DMS 273 (cell line): ENCODE results near the gene NPEPL1.

ENCODE experiments used
- DNase-seq: peaks from one replicate; lab custom pipeline; 2025; ENCODE audit not compliant: unreplicated experiment; lab: John Stamatoyannopoulos, UW

NPEPL1 gene

DNA sequence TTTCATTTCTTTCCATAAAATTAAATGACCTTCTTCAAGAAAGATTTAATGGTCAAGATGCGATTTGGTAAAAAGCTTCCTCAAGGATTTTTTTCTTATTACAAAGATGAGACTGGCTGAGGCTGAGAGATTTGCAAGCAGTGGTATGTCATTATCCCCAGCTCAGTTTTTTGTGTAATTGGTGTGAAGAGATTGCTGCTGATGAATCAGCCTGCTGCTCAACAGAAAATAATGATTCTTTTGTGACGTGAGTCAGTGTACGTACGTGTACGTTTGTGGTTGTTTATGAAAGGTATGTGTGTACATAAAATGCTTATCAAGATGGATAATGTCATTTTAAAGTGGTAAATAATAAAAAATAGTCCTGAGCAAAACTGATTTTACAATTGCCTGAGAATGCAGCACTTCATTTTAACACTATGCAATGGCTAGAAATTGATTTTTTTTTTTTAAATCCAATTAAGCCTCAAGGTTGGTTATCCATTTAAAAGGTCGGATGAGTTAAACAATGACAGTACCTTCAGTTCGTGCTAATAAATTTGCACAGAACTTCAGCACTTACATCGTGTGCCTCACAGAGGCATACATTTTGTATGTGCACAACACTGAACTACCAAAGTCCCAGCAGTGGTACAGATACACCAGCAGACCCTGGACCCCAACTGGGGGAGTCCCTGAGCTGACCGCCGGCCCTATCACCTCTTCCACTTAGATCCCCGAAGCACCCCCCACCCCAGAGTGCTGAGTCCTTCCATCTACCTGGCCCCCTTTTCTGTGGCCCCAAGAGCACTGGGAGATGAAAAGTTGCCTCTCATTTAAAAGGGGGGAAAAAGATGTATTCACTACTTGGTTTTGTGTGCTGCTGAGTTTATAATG lies 9.7 kb upstream of the NPEPL1 start:
- no peak for DNase-seq

DNA sequence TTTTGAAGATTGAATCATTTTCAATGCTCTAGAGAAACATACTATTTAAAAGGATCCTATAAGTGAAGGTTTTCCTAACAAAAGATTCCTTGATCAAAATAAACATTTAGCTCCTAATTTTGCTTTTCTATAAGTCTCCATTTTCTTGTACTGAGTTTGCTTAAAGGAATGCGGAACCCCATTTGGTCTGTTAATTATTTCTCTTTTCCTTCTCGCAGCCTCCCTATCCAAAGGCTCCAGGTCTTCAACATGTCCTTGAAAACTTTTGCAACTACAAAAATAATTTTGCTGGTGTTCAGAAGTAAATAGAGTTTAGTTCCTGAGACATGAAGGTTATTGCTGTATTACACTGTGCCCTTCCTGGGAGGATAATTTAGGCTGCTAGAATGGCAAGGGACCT lies 8.3 kb upstream of the NPEPL1 start:
- no peak for DNase-seq

DNA sequence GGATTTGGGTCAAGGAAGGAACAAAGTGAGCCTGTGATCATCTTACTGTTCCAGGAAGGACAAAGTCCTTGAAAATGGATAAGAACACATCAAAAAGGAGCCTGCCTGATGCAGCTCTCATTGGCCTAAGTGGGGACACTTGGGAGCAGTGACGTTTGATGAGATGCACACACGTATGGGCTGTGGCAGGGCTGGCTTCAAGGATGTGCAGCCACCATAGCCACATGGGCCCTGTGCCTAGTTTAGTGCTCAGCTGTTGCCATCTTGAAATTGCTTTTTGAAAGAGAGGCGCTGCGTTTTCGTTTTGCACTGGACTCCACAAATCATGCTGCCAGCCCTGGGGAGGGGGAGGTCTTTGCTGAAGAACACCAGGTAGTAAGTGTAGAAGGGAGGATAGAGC lies 6.6 kb upstream of the NPEPL1 start:
- DNase-seq = no peak

DNA sequence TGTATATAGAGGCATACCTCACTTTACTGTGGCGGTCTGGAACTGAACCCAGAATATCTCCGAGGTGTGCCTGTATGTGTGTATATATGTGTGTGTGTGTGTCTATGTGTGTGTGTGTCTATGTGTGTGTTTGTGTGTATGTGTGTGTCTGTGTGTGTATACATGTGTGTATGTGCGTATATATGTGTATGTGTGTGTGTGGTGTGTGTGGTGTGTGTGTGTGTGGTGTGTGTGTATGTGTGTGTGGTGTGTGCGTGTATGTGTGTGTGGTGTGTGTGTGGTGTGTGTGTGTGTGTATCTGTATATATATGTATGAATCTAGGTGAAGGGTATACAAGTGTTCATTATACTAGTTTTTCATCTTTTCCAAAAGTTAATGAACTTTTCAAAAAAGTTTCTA lies 4.2 kb upstream of the NPEPL1 start:
- DNase-seq = no peak

DNA sequence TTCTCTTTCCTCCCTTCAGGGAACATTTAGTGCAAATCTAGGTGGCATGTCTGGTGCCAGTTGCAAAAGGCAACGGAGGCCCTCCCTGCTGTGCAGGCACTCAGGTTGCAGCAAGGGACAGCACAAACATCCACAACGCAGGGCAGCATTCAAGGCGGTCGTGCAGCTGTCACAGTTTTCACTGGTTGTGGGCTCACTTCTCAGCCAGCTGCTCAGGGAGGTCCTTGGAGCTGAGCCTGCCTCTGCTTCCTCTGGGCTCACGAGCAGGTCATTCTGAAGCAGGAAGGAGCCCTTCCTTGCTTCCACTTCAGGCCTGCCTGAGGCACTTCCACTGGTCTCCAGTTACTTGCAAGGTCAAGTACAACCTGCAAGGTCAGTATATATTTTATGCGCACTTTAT lies 3.8 kb upstream of the NPEPL1 start:
- DNase-seq = peak; percentile 93

DNA sequence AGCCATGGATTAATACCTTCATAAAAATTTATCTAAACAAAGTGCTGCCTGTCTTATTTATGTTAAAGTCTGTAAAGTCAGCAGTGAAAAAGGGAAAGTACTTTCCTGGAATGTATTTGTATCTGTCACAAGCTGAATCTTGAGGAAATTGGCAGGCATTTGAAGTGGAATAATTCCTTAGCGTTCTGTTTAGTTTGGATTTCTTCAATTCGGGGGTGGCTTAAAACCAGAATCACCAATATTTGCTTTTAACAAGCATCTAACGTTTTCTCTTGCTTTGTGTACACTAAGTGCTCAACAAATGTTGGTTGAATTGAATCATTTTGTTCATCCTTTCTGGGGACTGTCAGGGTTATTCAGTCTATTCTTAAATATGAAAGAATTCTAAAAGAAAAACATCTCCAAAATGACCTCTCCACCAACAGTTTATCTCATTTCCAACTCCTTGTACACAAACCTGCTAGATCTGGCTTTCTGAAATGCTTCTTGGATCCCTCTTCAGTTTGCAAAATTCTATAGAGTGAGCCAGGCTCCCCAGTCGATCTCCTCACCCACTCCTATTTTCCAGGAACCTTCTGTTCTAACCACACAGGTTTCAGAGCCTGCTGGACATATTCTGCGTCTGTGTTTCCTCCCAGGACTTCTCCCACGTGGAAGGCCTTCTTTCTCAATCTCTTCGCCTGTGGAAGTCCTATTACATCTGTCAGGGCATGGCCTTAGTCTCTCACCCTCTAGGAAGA lies 2.0 kb upstream of the NPEPL1 start:
- peak; percentile 54 for DNase-seq

DNA sequence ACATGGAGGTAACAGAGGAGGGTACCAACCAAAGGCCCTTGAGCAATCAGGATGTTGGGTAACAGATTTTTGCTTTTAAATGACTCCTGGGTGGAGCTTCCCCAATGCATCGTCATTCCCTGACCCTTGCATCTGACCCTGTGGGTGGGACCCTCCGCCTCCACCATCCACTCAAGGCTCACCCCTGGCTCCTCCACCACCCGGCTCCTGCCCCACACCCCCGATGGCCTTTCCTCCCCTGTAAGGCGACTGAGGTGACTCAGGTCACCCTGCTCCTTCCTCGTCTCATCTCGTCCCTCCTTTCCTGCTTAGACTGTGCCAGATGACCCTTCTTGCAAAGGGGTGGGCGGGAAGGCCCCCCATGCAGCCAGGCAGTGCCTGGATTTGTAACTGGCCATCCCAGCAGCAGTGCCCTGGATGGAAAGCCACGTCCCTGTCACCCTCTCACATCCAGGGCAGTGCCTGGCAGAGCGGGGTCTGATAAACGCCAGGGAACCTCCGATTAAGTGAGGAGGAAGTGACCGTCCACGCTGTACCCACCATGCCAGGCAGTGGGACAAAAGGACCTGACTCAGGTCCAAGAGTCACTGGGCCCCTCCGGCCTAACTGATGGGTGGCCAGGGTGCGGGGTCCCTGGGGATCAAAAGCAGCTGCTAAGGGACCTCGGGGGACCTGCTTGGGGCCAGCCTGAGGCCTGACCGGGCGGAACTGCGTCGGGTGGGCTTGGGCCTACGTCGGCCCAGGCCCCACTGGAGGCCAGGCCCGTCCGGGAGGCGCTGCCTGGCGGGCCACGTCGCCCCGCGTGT lies 624 bp upstream of the NPEPL1 start:
- DNase-seq = no peak

DNA sequence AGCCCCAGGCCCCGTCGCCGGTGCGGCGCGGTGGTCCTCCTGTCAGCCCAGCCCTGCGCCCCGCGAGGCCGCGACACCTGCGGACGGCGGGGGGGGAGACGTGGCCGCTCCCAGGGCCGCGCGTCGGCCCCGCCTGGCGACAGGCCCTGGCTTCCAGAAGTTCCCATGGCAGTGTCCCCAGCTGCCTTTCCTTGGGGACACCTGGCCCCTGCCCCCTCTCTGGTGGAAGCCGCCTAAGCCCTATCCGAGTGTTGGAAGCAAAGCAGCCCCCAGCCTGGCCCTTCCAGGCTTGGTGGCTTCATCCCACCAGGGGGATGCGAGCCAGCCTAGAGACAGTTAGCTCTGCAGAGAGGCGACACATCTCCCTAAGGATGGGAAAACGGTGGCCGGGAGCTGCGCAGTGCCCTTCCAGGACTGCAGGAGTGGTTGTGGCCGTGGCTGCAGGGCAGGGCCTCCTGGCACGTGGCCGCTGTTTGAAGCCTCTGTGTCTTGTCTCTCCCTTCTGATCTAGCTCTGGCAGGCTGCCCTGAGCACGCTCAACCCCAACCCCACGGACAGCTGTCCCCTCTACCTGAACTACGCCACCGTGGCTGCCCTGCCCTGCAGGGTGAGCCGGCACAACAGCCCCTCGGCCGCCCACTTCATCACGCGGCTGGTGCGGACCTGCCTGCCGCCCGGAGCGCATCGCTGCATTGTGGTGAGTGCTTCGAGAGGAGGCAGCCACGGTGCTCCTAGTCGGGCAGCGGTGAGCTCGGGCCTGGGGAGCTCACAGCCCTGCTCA lies 816 bp downstream of the NPEPL1 start:
- DNase-seq = peak; percentile 58

DNA sequence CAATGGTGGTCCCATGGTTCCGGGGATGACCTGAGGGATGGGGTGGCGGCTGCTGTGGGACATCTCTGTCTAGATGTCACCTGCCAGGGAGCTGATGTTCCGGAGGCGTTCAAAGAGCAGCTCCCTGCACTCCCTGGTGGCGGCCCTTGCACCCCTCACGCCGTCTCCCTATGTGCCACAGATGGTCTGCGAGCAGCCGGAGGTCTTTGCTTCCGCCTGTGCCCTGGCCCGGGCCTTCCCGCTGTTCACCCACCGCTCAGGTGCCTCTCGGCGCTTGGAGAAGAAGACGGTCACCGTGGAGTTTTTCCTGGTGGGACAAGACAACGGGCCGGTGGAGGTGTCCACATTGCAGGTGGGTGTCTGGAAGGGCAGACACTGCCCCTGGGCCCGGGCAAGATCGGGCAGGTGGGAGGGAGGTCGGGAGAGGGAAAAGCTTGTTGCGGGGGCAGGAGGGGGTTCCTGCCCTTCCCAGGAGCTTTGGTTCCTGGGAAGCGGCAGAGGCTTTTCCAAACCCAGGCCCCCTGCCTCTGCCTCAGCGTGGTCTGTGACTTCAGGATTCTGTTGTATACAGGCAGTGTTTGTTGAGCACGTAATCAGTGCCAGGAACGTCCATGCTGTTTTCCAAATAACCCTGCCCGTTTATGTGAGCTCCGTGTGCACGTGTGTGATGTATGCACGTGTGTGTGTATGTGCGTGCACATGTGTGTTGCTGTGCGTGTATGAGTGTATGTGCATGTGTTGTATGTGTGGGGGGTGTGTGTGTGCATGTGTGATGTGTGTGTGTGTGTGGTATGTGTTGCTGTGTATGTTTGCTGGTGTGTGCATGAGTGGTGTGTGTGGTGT lies 1.9 kb downstream of the NPEPL1 start:
- DNase-seq = no peak

DNA sequence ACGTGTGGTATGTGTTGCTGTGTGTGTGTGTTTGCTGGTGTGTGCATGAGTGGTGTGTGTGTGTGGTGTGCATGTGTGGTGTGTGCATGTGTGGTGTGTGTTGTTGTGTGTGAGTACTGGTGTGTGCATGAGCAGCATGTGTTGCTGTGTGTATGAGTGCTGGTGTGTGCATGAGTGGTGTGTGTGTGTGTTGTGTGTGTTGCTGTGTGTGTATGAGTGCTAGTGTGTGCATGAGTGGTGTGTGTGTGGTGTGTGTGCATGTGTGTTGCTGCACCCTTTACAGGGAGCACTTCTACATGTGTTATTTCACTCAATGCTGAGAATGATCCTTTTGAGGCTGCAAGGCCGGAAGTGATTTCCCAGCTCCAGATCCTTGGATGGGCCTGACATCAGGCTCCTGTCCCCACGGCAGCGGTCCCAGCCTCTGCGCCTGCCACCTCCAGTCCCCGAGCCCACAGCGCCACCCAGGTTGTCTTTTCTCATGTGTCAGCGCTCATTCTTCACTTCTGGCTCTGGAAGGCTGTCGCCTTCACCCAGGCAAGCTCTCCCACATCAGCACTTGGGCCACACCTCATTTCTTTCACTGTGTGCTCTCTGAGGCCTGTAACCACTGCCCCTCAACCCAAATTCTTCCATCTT lies 2.6 kb downstream of the NPEPL1 start:
- no peak for DNase-seq

DNA sequence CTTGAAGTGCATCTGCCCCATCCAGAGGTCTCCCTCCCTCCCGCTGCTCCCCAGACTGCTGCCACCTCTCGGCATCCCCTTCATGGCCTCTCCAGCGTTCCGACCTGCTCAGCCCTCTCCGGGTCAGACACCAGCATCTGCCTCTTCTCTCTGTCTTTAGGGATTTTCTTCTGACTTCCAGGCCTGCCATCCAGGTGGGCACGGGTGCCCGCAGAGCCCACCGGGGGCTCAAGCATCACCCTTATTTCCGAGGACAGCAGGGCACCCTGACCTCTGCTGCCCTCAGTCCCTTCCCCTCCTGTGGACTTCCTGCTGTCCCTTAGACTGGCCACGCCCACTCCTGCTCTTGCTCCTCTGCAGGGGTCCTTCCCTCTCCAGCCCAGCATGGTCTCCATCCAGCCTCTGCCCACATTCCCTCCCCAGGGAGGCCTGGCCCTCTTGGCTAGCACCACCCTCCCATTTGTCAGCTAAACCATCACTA lies 3.3 kb downstream of the NPEPL1 start:
- DNase-seq = no peak

DNA sequence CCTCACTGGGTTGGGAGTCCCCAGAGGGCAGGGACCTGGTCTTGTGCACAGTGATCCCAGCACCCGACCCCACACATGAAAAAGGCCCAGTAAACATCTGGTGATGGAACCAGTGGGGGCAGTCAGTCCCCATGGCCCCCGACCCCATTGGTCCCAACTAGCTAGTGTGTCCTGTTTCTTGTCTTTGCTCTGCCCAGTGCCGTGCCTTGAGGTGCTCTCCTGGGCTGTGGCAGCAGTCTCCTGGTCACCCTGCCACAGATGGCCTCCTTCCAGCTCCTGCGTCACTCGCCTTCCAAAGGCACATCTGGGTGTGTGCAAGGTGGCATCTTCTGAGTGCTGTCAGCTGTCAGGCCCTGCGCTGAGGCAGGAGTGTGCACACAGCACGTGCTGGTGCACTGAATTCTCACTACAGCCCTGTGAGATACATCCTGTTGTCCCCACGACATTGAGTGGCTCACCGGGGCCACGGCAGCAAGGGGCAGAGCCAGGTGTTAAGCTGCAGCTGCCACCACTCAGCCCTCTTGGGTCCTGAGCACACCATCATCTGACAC lies 3.9 kb downstream of the NPEPL1 start:
- no peak for DNase-seq

DNA sequence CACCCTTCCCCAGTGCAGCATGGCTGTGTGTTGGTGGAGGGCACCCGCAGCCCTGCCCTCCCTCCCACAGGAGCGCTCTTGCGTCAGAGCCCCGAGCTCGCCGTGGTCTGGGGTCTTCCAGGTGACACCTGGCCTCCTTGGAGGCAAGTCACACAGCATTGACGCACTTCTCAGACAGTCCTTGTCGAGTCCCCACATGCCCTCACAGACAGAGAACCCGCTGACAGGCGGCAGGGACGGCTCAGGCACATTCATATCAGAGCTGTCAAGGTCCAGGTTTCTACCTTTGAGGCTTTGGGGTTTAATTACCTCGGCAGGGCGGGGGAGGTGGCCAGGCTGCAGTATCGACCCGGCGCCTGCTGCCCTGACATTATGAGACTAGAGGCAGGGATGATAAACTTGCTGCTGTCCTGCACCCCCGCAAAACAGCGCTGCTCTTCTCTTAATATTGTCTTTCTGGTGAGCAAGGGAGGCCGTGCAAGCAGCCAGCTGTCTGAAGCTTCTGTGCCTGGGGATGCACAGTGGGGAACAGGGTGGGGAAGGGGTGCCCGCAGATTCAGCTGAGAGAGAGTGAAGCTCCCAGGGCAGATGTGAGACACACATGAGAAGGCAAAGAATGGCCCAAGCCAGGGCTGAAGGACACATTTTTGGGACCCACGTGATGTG lies 4.7 kb downstream of the NPEPL1 start:
- DNase-seq = no peak

DNA sequence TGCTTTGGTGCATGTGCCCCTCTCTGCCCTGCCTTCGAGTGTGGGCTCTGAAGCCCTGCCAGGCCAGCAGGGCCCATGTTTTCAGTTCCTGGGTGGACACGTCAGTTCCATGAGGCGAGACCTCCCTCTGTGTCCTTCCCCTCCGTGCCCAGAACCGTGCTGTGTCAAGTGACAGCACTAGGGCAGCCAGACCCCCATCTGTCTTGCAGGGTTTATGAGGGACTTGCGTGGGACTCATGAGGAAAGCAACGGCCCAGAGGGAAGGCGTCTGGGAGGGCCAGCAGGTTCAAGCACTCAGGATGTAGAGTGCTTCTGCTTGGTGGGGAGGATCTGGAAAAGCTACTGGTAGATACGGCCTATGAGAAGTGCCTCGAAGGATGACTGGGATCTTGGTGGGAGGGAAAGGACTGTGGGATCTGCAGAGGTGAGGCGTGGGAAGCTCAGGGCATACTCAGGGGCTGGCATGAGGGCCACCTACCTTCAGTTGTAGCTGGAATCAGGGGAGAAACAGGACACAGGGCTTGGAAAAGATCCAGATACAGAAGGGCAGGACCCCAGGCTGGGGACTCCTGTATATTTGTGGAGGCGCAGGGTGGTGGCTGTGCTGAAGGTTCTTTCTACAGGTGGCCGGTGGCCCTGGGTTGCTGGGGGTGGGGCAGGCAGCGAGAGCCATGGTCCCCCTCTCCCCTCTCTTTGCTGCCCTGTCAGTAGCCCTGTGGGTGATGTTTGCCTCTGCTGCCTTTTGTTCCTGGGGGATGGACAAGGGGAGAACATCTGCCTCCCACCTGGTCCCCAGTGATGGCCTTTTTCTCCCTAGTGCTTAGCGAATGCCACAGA lies 5.5 kb downstream of the NPEPL1 start:
- no peak for DNase-seq

DNA sequence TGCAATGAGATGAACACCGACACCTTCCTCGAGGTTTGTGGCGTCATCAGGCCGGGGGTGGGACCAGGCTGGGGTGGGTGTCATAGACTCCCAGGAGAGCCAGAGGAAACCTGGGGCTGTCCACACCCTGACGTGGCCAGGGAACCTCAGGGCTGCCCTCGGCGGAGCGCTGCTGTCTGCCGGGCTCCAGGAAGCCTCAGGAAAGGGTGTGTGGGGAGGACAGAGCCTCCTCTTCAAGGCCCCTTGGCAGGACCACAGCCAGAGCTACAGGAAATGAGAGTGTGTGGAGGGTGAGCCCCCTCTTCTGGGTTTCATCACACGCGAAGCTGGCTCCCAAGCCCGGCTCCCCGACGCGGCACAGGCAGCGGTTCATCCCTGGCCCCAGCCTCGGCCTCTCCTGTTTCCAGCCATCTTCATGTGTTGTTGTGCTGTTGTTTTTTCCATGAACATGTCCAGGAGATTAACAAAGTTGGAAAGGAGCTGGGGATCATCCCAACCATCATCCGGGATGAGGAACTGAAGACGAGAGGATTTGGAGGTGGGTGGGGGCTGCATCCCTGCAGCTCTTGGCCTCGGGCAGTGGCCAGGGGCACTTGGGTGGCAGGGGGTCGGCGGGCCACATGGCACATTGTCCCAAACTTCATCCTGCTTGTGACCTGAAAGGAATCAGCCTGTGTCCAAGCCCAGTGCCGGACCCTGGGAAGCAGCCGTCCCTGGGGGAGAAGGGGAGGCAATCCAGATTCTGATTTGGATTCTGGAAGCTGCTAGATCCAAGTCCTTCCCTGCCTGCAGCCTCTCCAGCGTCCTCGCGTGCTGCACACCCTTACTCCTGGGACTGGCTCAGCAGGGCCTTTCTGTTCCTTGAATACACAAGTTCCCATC lies 6.4 kb downstream of the NPEPL1 start:
- DNase-seq = no peak

DNA sequence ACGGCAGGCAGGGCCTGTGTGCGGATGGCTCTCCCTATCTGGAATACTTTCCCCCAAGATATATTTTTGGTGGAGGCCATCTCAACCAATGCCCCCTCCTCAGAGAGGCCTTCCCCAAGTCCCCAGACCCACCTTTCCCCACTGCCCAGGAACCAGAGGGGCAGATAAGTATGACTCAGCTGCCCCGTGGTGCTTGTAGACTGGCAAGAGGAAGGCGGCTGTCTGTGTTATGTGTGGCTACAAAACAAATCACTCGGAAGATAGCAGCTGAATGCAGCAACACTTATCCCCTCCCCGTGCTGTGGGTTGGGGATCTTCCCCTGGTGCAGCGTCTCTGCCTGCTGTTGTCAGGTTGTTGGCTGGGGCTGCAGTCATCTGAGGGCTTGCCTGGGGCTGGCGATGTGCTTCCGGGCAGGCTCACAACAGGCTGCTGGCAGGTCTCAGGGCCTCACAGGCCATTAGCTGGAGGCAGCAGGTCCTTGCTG lies 7.1 kb downstream of the NPEPL1 start:
- DNase-seq = no peak
